Liver (tissue), 3 donors: Measurements from ENCODE around the gene AQP5.

Experiments used
- EGR1 ChIP-seq, 2 donors: IDR thresholded peaks; 2 replicates each; pipeline ENCODE4 v1.6.1; 2016 to 2018; ENCODE audit warnings: antibody characterized with exemption in 2 of 2, low read depth in 2 of 2
- GABPA ChIP-seq, 2 donors: IDR thresholded peaks in 1 of 2; conservative IDR thresholded peaks in 1 of 2; 2 replicates each; pipeline ENCODE4 v1.6.1; 2016; ENCODE audit warnings: antibody characterized with exemption in 2 of 2, mild to moderate bottlenecking in 1 of 2, moderate library complexity in 1 of 2
- JUND ChIP-seq, 2 donors: IDR thresholded peaks; 2 replicates each; pipeline ENCODE4 v1.6.1; 2016; ENCODE audit warnings: antibody characterized with exemption in 2 of 2
- NR2F2 ChIP-seq: IDR thresholded peaks from 2 replicates; pipeline ENCODE4 v1.6.1; 2016; ENCODE audit warnings: antibody characterized with exemption
- RAD21 ChIP-seq, 2 donors: IDR thresholded peaks; 2 replicates each; pipeline ENCODE4 v1.6.1; 2016; ENCODE audit warnings: antibody characterized with exemption in 2 of 2, mild to moderate bottlenecking in 2 of 2
- RXRA ChIP-seq, 2 donors: IDR thresholded peaks; 2 replicates each; pipeline ENCODE4 v1.6.1; 2017 to 2018; ENCODE audit warnings: antibody characterized with exemption in 2 of 2, mild to moderate bottlenecking in 1 of 2
- TAF1 ChIP-seq: conservative IDR thresholded peaks from 2 replicates; pipeline ENCODE4 v1.6.1; 2016; ENCODE audit warnings: antibody characterized with exemption, mild to moderate bottlenecking
- YY1 ChIP-seq: IDR thresholded peaks from 2 replicates; pipeline ENCODE4 v1.6.1; 2016; ENCODE audit warnings: antibody characterized with exemption, mild to moderate bottlenecking
- TF ChIP-seq, protein P1 (sequence below): fragments of 150-350 bp; IDR thresholded peaks from 2 replicates; pipeline ENCODE4 v1.5.1; 2017; ENCODE audit warnings: improper control_type of control experiment, low read depth, low read length; ENCODE audit not compliant: missing input control
- TF ChIP-seq, protein P2 (sequence below): IDR thresholded peaks from 2 replicates; pipeline ENCODE4 v1.6.1; 2016; ENCODE audit warnings: antibody characterized with exemption, mild to moderate bottlenecking
- TF ChIP-seq, protein P3 (sequence below): IDR thresholded peaks from 2 replicates; pipeline ENCODE4 v1.6.1; 2016; ENCODE audit warnings: antibody characterized with exemption
- TF ChIP-seq, protein P4 (sequence below): IDR thresholded peaks from 2 replicates; pipeline ENCODE4 v1.6.1; 2016; ENCODE audit warnings: antibody characterized with exemption
- donor health status: healthy.
- donor health status: healthy.

DNA sequence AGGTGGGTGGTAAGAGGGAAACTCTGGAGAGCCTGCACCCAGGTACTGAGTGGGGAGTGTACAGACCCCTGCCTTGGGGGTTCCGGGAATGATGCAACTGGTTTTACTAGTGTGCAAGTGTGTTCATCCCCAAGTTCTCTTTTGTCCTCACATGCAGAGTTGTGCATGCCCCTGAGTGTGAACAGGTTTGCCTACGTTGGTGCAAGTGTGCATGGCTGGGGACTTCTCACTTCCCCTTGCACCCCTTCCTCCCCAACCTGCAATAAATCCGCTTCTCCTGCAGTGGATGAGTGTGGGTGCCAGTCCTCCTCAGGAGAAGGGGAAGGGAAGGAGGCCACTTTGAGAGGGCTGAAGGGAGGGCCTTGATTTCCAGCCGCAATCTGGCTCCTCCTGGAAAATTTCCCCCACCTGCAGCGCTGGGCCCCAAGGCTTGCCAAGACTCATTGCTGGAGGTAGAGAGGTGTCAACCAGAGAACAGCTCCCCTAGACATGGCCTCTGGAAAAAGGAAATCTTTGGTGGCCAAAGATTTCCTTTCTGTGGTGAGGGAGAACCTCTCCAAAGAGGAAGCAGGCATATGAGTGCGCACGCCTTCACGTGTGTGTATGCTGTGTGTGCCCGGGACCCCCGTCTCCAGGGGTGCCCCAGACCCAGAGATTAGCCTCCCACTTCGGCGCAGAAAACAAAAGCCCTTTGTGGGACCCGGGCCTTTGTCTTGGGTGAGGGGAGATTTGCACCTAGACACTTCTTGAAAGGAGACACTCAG, 5.6 kb upstream of the AQP5 start:
- TF ChIP-seq, protein P1, sequence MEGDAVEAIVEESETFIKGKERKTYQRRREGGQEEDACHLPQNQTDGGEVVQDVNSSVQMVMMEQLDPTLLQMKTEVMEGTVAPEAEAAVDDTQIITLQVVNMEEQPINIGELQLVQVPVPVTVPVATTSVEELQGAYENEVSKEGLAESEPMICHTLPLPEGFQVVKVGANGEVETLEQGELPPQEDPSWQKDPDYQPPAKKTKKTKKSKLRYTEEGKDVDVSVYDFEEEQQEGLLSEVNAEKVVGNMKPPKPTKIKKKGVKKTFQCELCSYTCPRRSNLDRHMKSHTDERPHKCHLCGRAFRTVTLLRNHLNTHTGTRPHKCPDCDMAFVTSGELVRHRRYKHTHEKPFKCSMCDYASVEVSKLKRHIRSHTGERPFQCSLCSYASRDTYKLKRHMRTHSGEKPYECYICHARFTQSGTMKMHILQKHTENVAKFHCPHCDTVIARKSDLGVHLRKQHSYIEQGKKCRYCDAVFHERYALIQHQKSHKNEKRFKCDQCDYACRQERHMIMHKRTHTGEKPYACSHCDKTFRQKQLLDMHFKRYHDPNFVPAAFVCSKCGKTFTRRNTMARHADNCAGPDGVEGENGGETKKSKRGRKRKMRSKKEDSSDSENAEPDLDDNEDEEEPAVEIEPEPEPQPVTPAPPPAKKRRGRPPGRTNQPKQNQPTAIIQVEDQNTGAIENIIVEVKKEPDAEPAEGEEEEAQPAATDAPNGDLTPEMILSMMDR: no peak
- TF ChIP-seq, protein P2, sequence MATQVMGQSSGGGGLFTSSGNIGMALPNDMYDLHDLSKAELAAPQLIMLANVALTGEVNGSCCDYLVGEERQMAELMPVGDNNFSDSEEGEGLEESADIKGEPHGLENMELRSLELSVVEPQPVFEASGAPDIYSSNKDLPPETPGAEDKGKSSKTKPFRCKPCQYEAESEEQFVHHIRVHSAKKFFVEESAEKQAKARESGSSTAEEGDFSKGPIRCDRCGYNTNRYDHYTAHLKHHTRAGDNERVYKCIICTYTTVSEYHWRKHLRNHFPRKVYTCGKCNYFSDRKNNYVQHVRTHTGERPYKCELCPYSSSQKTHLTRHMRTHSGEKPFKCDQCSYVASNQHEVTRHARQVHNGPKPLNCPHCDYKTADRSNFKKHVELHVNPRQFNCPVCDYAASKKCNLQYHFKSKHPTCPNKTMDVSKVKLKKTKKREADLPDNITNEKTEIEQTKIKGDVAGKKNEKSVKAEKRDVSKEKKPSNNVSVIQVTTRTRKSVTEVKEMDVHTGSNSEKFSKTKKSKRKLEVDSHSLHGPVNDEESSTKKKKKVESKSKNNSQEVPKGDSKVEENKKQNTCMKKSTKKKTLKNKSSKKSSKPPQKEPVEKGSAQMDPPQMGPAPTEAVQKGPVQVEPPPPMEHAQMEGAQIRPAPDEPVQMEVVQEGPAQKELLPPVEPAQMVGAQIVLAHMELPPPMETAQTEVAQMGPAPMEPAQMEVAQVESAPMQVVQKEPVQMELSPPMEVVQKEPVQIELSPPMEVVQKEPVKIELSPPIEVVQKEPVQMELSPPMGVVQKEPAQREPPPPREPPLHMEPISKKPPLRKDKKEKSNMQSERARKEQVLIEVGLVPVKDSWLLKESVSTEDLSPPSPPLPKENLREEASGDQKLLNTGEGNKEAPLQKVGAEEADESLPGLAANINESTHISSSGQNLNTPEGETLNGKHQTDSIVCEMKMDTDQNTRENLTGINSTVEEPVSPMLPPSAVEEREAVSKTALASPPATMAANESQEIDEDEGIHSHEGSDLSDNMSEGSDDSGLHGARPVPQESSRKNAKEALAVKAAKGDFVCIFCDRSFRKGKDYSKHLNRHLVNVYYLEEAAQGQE: no peak
- TF ChIP-seq, protein P3, sequence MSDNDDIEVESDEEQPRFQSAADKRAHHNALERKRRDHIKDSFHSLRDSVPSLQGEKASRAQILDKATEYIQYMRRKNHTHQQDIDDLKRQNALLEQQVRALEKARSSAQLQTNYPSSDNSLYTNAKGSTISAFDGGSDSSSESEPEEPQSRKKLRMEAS: no peak
- TF ChIP-seq YY1: no peak
- TF ChIP-seq EGR1 (IDR thresholded peaks at IDR 0.05; ENCODE audit: low read depth in 2 of 2): no peak
- no peak for TF ChIP-seq GABPA (IDR thresholded peaks at IDR 0.05 in 1 of 2, conservative IDR thresholded peaks at IDR 0.05 in 1 of 2)
- TF ChIP-seq, protein P4, sequence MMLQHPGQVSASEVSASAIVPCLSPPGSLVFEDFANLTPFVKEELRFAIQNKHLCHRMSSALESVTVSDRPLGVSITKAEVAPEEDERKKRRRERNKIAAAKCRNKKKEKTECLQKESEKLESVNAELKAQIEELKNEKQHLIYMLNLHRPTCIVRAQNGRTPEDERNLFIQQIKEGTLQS: no peak
- TF ChIP-seq RAD21 (IDR thresholded peaks at IDR 0.05): no peak
- no peak for TF ChIP-seq JUND (IDR thresholded peaks at IDR 0.05)
- TF ChIP-seq TAF1: no peak
- no peak for TF ChIP-seq RXRA (IDR thresholded peaks at IDR 0.05)
- no peak for TF ChIP-seq NR2F2
